Subcutaneous adipose tissue (tissue), 4 donors: ENCODE data around the gene SDC3. TPM values are rescaled to one million over a fixed set of nuclear protein-coding genes. Genes with fewer than 3 reads are reported as not detected.

Experiments
- CTCF ChIP-seq: fragments of 450-650 bp; IDR thresholded peaks from one replicate; pipeline ENCODE4 v1.5.1; 2016; ENCODE audit warnings: low read depth, mild to moderate bottlenecking, control low read depth, antibody characterized with exemption, moderate library complexity
- small RNA-seq: library from RNA; depleted of rRNA; stranded (forward); fragments of <200 nt; gene quantifications from one replicate; pipeline ENCODE3, GENCODE V24; 2016
- total RNA-seq, 4 donors: library from RNA; depleted of rRNA; stranded (reverse); fragments of >200 nt; gene quantifications; one replicate each; pipeline ENCODE4 v1.1.0, GENCODE V29; 2016

SDC3 gene
- total RNA-seq, 4 donors from 2014 or later: 13.2 to 35.7 (median 20.7) TPM

DNA sequence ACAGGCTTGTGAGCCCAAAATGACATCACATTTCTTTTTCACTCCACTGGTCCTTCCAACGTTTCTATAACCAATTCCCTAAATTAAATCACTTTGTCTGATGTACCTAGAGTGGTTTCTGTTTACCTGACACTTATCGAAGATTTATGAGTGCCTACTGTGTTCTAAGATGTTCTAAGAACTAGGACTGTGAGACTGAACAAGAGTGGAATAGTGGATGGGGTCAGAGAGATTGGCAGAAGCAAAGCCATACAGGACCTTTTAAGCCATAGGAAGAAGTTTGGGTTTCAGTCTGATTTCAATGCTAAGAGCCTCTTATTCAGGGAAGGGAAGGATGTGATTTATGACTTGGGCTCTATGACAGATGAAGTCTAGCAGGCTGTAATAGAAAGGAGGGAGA is 78.7 kb downstream of the SDC3 start:
- no peak for TF ChIP-seq CTCF

GRCh38 chr1:30824736-30825429 is 83.7 kb downstream of the SDC3 start:
- no peak for TF ChIP-seq CTCF

DNA sequence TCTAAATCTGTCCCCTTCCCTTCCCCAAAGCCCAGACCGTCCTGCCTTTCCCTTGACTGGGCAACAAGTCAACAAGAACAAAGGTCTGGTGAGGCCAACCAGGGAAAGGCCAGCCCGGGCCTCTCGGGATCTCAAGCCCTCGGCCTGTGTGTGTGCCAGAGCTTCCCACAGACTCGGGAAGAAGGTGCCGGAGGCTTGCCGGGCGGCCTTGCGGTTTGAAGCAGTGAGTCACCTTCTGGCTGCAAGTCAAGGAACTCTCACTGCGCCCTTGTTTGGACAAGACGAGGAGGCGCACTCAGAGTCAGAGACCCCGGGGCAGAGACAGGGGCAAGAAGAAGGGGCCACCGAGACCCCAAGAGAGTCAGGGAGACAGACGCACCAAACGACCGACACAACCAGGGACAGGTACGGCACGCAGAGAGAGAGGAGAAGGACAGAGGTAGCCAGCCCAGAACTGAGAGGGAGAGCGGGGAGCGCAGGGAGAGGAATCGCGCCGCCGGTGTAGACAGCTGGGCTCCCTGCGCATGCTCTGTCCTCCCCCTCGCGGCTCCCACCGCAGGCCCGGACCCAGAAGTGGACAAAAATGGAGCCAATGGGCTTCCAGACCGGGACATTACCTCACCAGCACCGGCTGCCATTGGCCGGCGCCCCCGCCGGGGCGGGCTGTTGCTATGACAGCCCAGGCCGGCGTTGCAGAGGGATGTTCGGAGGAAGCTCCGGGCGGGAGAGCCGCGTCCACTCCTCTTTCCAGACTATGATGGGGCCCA is 84.4 kb downstream of the SDC3 start:
- TF ChIP-seq CTCF: no peak

- no peak for TF ChIP-seq CTCF
Observed at GRCh38 chr1:30823627-30823968, 85.0 kb downstream of the SDC3 start.

DNA sequence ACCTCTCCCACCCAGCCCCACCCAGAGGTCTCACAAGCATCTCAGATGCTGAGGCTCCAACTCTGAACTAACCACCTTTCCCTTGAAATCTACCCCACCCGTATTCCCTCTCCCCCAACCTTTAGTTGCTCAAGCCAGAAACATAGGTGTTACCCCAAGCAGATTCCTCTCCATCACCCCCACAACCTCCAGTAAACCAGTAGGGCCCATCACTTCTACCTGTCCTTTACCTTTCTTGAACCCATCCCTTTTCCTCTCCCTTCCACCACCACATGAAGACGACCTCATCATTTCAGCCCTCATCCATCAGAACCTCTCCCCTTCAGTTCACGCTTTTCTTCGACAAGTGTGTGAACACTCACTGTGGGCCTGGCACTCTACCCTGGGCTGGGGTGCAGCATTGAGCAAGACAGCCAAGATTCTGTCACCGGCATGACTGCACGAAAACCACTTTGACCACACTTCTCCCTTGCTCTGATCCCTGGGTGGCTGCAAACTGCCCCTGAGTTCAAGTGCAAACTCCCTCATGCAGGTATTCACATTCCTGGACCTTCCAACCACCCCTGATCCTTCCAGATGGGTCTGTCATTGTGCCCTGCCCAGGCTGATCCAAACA is 85.5 kb downstream of the SDC3 start:
- no peak for TF ChIP-seq CTCF

DNA sequence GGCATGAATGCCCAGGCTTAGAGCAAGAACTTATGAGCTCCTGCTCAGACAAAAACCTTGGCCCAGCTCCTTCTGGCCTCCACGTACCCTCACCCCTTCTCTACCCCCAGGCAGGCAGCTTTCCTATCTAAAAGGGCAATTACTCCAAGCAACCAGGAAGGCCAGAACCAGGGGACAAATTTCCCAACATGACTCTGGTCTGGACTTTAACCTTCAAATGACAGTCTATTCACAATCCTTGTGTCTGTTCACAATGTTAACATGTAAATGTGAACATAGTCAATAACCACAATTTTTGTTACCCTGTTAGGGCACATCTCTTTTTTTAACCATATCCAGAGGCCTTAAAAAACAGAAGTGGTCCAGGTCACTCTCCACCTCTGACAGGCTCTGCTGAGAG is 86.6 kb downstream of the SDC3 start:
- no peak for TF ChIP-seq CTCF

GRCh38 chr1:30820299-30820698 is 88.3 kb downstream of the SDC3 start:
- no peak for TF ChIP-seq CTCF

Small RNA genes within 50 kb of the gene (small RNA-seq; reads per million reads assigned to genes)
- gene RN7SKP91: not detected
- not detected for gene RN7SL371P

Other genes starting within 250 kb of the SDC3 start
- gene MATN1, start 185.2 kb downstream of the SDC3 start, total RNA-seq: not detected
- gene LAPTM5, start 151.0 kb downstream of the SDC3 start, total RNA-seq: 100 to 1,000 TPM in 2 of 4 donors, 10 to 100 TPM in 2; 44.5 to 767 (median 109) TPM
- 100 to 1,000 TPM in 1 of 4 donors, 10 to 100 TPM in 3; 75.1 to 104 (median 86.4) TPM for gene PUM1, start 157.0 kb upstream of the SDC3 start, total RNA-seq